HG02973 (cell line): Measurements from ENCODE around the gene NOX5.

Experiments used
- ATAC-seq: cut with Tn5 transposase; IDR thresholded peaks from one replicate; pipeline ENCODE4 v1.9.1; 2021; ENCODE audit warnings: moderate library complexity; ENCODE audit not compliant: unreplicated experiment

Gene NOX5

GRCh38 chr15:69080295-69081248 is 66.1 kb downstream of the NOX5 start:
- ATAC-seq, result no peak

DNA sequence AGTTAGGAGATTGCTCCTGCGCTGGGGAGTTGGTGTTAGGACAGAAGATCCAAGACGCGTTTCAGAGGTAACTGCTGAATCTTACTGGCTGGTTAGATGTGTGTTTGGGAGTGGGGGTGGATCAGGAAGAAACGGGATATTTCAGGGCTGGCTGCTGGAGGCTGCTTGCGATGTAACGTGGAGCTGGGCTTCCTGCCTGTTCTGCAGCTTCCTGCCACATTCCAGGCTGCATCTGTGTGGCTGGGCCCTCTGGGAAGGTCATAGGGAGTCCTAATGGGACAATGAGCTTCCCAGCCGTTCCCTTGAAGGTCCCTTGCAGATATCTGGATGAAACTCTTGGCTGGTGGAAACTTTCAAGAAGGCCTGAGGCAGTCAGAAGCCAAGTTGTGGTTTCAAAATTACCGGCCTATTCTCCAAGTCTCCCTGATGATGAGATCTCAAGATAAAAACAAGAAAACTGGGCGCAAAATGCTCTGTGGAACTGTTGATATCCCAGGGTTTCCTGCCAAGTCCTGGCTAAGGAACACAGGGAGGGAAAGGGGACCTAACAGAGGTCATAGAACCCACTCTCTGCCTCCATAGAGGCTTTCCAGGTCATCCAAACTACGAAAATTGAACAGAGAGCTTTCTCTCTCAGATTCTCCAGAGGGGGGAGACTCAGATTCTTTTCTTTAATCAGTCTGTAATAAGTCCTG is 67.0 kb downstream of the NOX5 start:
- ATAC-seq, result no peak

- ATAC-seq, result no peak
These were observed 67.6 kb downstream of the NOX5 start for GRCh38 chr15:69082021-69082502.

DNA sequence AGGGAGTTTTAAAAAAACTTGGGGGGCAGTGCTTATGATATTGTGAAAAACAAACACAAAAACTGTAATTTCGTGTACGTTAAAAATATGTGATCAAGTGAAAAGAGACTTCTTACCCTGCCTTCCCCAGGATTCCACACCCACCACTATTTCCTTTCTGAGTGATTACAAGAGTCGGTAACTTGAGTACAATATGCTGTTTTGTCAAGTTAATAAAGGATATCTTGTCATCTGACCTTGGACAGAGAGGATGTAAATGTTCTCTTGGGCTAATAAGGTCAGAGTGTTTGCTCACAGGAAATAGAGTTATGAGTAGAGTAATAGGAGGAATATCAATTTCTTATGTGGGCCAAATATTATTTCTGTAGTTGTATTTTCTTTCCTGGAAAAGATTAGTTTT is 68.1 kb downstream of the NOX5 start:
- ATAC-seq, result no peak

DNA sequence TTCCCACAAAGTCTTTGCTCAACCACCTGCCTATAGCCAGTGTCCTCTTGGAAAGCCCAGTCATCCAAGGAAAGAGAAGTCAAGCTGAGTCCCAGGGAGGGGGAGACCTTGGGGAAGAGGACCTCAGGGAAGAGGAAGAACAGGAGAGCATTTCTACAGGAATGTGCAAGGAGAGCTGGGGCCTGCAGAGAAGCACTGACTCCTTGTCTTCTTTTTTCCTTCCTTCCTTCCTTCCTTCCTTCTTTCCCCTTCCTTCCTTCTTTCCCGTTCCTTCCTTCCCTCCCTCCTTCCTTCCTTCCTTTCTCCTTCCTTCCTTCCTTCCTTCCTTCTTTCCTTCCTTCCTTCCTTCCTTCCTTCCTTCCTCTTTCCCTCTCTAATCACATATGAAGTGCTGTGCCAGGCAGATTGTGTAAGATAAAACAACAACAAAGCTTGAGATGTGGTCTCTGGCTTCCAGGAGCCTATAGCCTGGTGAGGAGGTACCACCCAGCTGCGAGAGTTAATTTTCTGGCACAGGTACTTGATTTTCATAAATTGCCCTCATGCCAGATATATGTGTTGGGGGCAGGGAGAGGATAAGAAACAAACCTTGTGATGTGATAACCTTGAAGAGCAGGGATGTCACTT is 70.0 kb downstream of the NOX5 start:
- ATAC-seq, result no peak

GRCh38 chr15:69085325-69086081 is 71.0 kb downstream of the NOX5 start:
- no peak for ATAC-seq

GRCh38 chr15:69086427-69087204 is 72.1 kb downstream of the NOX5 start:
- ATAC-seq, result no peak

DNA sequence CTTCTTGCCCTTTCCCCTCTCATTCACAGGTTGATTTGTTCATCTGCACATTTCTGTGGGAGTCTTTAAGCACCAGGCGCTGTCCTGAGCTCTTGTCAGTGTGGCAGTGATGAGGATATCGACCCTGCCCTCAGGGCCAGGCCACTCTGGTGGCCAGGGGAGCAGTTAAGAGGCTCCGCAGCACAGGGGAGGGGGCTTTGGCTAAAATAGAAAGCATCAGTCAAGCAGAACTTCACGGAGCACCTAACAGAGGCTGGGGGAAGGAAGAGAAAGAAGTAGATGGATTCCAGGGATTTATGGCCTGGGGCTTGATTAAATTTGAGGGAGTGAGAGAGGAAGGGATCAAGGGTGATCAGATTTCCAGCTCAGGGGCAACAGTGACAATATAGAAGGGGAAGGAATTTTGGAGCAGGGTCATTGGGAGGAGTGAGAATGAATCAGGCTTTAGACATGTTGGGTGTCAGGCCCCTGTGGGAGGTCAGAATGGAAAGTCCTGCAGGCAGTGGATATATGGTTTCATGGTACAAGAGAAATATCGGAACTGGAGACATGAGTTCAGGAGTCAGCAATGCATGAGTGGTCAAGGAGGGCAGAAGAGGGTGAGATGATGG is 73.0 kb downstream of the NOX5 start:
- no peak for ATAC-seq

GRCh38 chr15:69088300-69088965 is 73.9 kb downstream of the NOX5 start:
- ATAC-seq, result no peak

GRCh38 chr15:69089258-69089657 is 74.8 kb downstream of the NOX5 start:
- ATAC-seq, result no peak

GRCh38 chr15:69090197-69090948 is 75.9 kb downstream of the NOX5 start:
- ATAC-seq, result no peak

GRCh38 chr15:69091654-69092053 is 77.2 kb downstream of the NOX5 start:
- no peak for ATAC-seq

DNA sequence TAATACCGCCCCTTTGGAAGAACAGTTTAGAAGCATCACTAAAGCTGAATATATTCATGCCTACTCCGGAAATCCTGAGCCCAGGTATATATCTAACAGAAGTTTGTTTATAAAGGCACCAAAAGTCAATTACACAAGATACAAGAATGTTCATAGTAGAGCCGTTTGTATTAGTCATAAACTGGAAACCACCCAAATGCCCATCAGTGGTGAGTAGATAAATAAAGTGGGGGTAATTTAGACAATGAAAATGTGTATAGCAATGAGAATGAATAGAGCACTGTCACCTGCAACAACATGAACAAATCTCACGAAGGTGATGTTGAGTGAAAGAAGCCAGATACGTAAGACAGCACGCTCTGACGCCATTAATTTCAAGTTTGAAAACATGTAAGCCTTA is 77.7 kb downstream of the NOX5 start:
- no peak for ATAC-seq

- no peak for ATAC-seq
These were observed 78.6 kb downstream of the NOX5 start for GRCh38 chr15:69093127-69093526.

DNA sequence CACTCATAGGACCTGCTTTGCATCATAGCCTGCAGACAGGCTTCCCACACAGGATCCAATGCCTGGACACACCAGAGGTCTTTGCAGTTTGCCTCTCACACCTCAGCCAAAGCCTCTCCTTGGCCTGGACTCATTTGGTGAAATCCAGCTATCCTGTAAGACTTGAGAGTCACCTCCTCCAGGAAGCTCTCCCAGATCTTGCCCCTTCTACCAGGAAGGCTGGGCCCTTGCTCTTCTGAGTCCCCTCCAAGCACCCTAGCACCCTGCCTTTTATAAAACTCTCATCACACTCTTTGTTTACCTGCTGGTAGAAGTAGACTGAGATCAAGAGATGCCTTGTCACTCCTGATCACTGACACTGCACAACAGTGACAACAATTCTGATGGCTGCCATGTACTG is 79.1 kb downstream of the NOX5 start:
- no peak for ATAC-seq

GRCh38 chr15:69094124-69094921 is 79.8 kb downstream of the NOX5 start:
- no peak for ATAC-seq

DNA sequence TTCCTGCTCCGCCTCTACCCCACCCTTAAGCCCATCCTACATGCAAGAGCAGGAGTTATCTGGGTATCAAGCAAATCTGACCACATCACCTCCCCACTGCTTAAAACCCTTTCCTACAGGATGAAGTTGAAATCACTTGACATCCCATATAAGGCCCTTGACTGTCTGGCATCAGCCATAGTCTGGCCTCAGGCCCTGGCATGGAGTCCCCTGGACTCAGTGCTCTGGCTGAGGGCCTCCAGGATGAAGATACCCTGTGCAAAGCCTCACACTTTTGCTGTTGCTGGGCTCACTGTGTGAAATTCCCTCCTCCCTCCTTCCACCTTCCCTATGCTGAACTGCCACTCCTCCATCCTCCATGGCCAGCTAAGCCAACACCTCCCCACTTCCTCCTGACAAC is 80.8 kb downstream of the NOX5 start:
- ATAC-seq, result no peak

GRCh38 chr15:69096196-69096595 is 81.7 kb downstream of the NOX5 start:
- ATAC-seq, result no peak
